ENCODE data around the gene ESX1.
"Not testable (repeated sequence)": the region's sequence is repeated elsewhere in the genome, so short reads cannot be mapped to it uniquely, and the experiment has no call there.

Gene ESX1

GRCh38 chrX:104253567-104254441, 929 bp downstream of the ESX1 start:
- Histone ChIP-seq H3K4me3 (ENCODE audit: low read length, poor library complexity, severe bottlenecking) (no peak overlapping the region), H3K4me1 (ENCODE audit: insufficient read depth, low read length, poor library complexity, severe bottlenecking) (no peaks in the 10 kb centered on the region), H4K20me1 (ENCODE audit: insufficient read depth, low read length, poor library complexity, severe bottlenecking) (no peaks in the 10 kb centered on the region), H3K9me2 (replicated peaks; ENCODE audit: low read depth, low read length) (no peaks in the 10 kb centered on the region), H3K79me2 (ENCODE audit: insufficient read depth, low read length) (no peaks in the 10 kb centered on the region), H3F3A (ENCODE audit: low read depth) (no peaks in the 10 kb centered on the region), H3K9ac (ENCODE audit: low read depth, low read length, poor library complexity, severe bottlenecking) (no peak overlapping the region), H2AFZ (ENCODE audit: low read length) (no peak overlapping the region), H3K4me2 (ENCODE audit: low read depth, low read length, poor library complexity, severe bottlenecking) (no peak overlapping the region), H3K36me3 (ENCODE audit: insufficient read depth, low read length) (no peaks in the 10 kb centered on the region), H3K9me3 (ENCODE audit: insufficient read depth, low read depth, low read length) (no peaks in the 10 kb centered on the region), H3K27me3 (ENCODE audit: insufficient read depth, low read length, poor library complexity, severe bottlenecking) (no peaks in the 10 kb centered on the region)
- no peak for TF ChIP-seq CTCF (conservative IDR thresholded peaks at IDR 0.05; ENCODE audit: low read length)
- TF ChIP-seq EZH2phosphoT487 (IDR thresholded peaks at IDR 0.05; ENCODE audit: borderline replicate concordance) = no peak

GRCh38 chrX:104250470-104250869, 4.3 kb downstream of the ESX1 start:
- no peaks in the 10 kb centered on the region for H3K36me3 ChIP-seq (ENCODE audit: insufficient read depth, low read length)
- no peak overlapping the region for H3K4me3 ChIP-seq (ENCODE audit: low read length, poor library complexity, severe bottlenecking)
- no peaks in the 10 kb centered on the region for H3K27me3 ChIP-seq (ENCODE audit: insufficient read depth, low read length, poor library complexity, severe bottlenecking)
- no peaks in the 10 kb centered on the region for H4K20me1 ChIP-seq (ENCODE audit: insufficient read depth, low read length, poor library complexity, severe bottlenecking)
- H3F3A ChIP-seq (ENCODE audit: low read depth) = no peaks in the 10 kb centered on the region
- H3K9ac ChIP-seq (ENCODE audit: low read depth, low read length, poor library complexity, severe bottlenecking) = no peak overlapping the region
- no peaks in the 10 kb centered on the region for H3K9me2 ChIP-seq (replicated peaks; ENCODE audit: low read depth, low read length)
- H3K79me2 ChIP-seq (ENCODE audit: insufficient read depth, low read length) = no peaks in the 10 kb centered on the region
- H3K9me3 ChIP-seq (ENCODE audit: insufficient read depth, low read depth, low read length) = no peaks in the 10 kb centered on the region
- no peak overlapping the region for H3K4me2 ChIP-seq (ENCODE audit: low read depth, low read length, poor library complexity, severe bottlenecking)
- H3K4me1 ChIP-seq (ENCODE audit: insufficient read depth, low read length, poor library complexity, severe bottlenecking) = no peaks in the 10 kb centered on the region
- H2AFZ ChIP-seq (ENCODE audit: low read length) = no peak overlapping the region
- no peak for TF ChIP-seq CTCF (conservative IDR thresholded peaks at IDR 0.05; ENCODE audit: low read length)
- no peak for TF ChIP-seq EZH2phosphoT487 (IDR thresholded peaks at IDR 0.05; ENCODE audit: borderline replicate concordance)

GRCh38 chrX:104230060-104230459, 24.7 kb downstream of the ESX1 start:
- H3K9me2 ChIP-seq (replicated peaks; ENCODE audit: low read depth, low read length); H3K27me3 ChIP-seq (ENCODE audit: insufficient read depth, low read length, poor library complexity, severe bottlenecking); H3K9ac ChIP-seq (ENCODE audit: low read depth, low read length, poor library complexity, severe bottlenecking); H3K4me1 ChIP-seq (ENCODE audit: insufficient read depth, low read length, poor library complexity, severe bottlenecking); H3K36me3 ChIP-seq (ENCODE audit: insufficient read depth, low read length); H2AFZ ChIP-seq (ENCODE audit: low read length); H3K79me2 ChIP-seq (ENCODE audit: insufficient read depth, low read length); H3K4me3 ChIP-seq (ENCODE audit: low read length, poor library complexity, severe bottlenecking); H4K20me1 ChIP-seq (ENCODE audit: insufficient read depth, low read length, poor library complexity, severe bottlenecking); H3K4me2 ChIP-seq (ENCODE audit: low read depth, low read length, poor library complexity, severe bottlenecking); H3K9me3 ChIP-seq (ENCODE audit: insufficient read depth, low read depth, low read length); H3F3A ChIP-seq (ENCODE audit: low read depth): not testable (repeated sequence)

GRCh38 chrX:104211187-104211586, 43.5 kb downstream of the ESX1 start:
- Histone ChIP-seq H3K4me2 (ENCODE audit: low read depth, low read length, poor library complexity, severe bottlenecking) (no peak overlapping the region), H3K9me2 (replicated peaks; ENCODE audit: low read depth, low read length) (no peaks in the 10 kb centered on the region), H3K4me3 (ENCODE audit: low read length, poor library complexity, severe bottlenecking) (no peak overlapping the region), H4K20me1 (ENCODE audit: insufficient read depth, low read length, poor library complexity, severe bottlenecking) (no peaks in the 10 kb centered on the region), H2AFZ (ENCODE audit: low read length) (no peak overlapping the region), H3K4me1 (ENCODE audit: insufficient read depth, low read length, poor library complexity, severe bottlenecking) (no peaks in the 10 kb centered on the region), H3K36me3 (ENCODE audit: insufficient read depth, low read length) (no peaks in the 10 kb centered on the region), H3K79me2 (ENCODE audit: insufficient read depth, low read length) (no peaks in the 10 kb centered on the region), H3K9ac (ENCODE audit: low read depth, low read length, poor library complexity, severe bottlenecking) (no peak overlapping the region), H3K9me3 (ENCODE audit: insufficient read depth, low read depth, low read length) (no peaks in the 10 kb centered on the region), H3F3A (ENCODE audit: low read depth) (no peaks in the 10 kb centered on the region), H3K27me3 (ENCODE audit: insufficient read depth, low read length, poor library complexity, severe bottlenecking) (no peaks in the 10 kb centered on the region)
- no peak for TF ChIP-seq CTCF (conservative IDR thresholded peaks at IDR 0.05; ENCODE audit: low read length)

Data from Loucy (cell line).